Glomerular endothelial cell (primary cell): ENCODE measurements around the gene GAS2L3. TPM values are rescaled to one million over a fixed set of nuclear protein-coding genes. Genes with fewer than 3 reads are reported as not detected.

Source experiments
- DNase-seq: peaks from one replicate; pipeline ENCODE4 v3.0.0-alpha.2; 2011; ENCODE audit warnings: low read depth, low spot score; ENCODE audit errors: extremely low read depth
- total RNA-seq: library from RNA; depleted of rRNA; stranded (reverse); fragments of >200 nt; gene quantifications from 2 replicates; pipeline ENCODE4 v1.2.3, GENCODE V29; 2015

Gene GAS2L3
- total RNA-seq, 1 donor from 2014 or later, result 30.0 TPM

- no peak for DNase-seq
These were observed 83.4 kb downstream of the GAS2L3 start for GRCh38 chr12:100656856-100657255.

GRCh38 chr12:100661300-100661951 lies 87.9 kb downstream of the GAS2L3 start:
- DNase-seq, result no peak

GRCh38 chr12:100666588-100666987 lies 93.1 kb downstream of the GAS2L3 start:
- no peak for DNase-seq

GRCh38 chr12:100668945-100669536 lies 95.6 kb downstream of the GAS2L3 start:
- DNase-seq, result peak; percentile 44

- DNase-seq, result no peak
These were observed 96.4 kb downstream of the GAS2L3 start for GRCh38 chr12:100669922-100670321.

GRCh38 chr12:100671396-100672074 lies 98.1 kb downstream of the GAS2L3 start:
- no peak for DNase-seq

- DNase-seq, result no peak
These were observed 98.7 kb downstream of the GAS2L3 start for GRCh38 chr12:100672075-100672592.

GRCh38 chr12:100674036-100674888 lies 100.8 kb downstream of the GAS2L3 start:
- DNase-seq, result no peak

Other genes starting within 250 kb of the GAS2L3 start
- gene SLC17A8, start 216.6 kb upstream of the GAS2L3 start, total RNA-seq, result not detected in 2 replicates
- 0.15 TPM in 1 of 2 replicates, not detected in the other for gene NR1H4, start 99.8 kb upstream of the GAS2L3 start, total RNA-seq
- gene ANO4, start 221.1 kb downstream of the GAS2L3 start, total RNA-seq, result 0.05 and 1.6 TPM in 2 replicates